Fibroblast of lung (primary cell): Measurements from ENCODE around the gene CABP7. TPM values are rescaled to one million over a fixed set of nuclear protein-coding genes. Genes with fewer than 3 reads are reported as not detected.

Experiments used
- DNase-seq, 2 donors: peaks; one replicate each; pipeline versions ENCODE4 v3.0.0 to v3.0.0-alpha.2; 2010; ENCODE audit warnings: low read depth in 2 of 2
- H2AFZ ChIP-seq: 2 replicates; pipeline ENCODE4 v1.5.1; 2012; ENCODE audit warnings: low read length, control low read depth, inconsistent platforms
- H3K27ac ChIP-seq: 2 replicates; pipeline ENCODE4 v1.5.1; 2011; ENCODE audit warnings: low read length, control low read depth; ENCODE audit not compliant: insufficient read depth
- H3K27me3 ChIP-seq: 2 replicates; pipeline ENCODE4 v1.5.1; 2011; ENCODE audit warnings: mild to moderate bottlenecking, low read length; ENCODE audit not compliant: control insufficient read depth, insufficient read depth
- H3K36me3 ChIP-seq: 2 replicates; pipeline ENCODE4 v1.5.1; 2011; ENCODE audit warnings: low read length; ENCODE audit not compliant: control insufficient read depth, insufficient read depth
- H3K4me1 ChIP-seq: 2 replicates; pipeline ENCODE4 v1.5.1; 2011; ENCODE audit warnings: low read length; ENCODE audit not compliant: control insufficient read depth, insufficient read depth; ENCODE audit errors: extremely low read depth
- H3K4me2 ChIP-seq: 2 replicates; pipeline ENCODE4 v1.5.1; 2011; ENCODE audit warnings: low read length, control low read depth; ENCODE audit not compliant: insufficient read depth; ENCODE audit errors: extremely low read depth
- H3K4me3 ChIP-seq, 4 experiments: fragments of 200-600 bp in 1 of 4; sonication (generic) in 1 of 4; replicated peaks in 1 of 4; 2 replicates each; pipeline ENCODE4 v1.5.1; 2011 to 2016; ENCODE audit warnings: low read length in 4 of 4, low read depth in 3 of 4, mild to moderate bottlenecking in 3 of 4, control low read depth in 2 of 4, inconsistent platforms in 1 of 4, mixed read lengths in 1 of 4; ENCODE audit not compliant: insufficient read depth in 1 of 4; ENCODE audit errors: control extremely low read depth in 1 of 4
- H3K79me2 ChIP-seq: 2 replicates; pipeline ENCODE4 v1.5.1; 2012; ENCODE audit warnings: mild to moderate bottlenecking, low read length, inconsistent platforms; ENCODE audit not compliant: control insufficient read depth, insufficient read depth
- H3K9ac ChIP-seq: 2 replicates; pipeline ENCODE4 v1.5.1; 2011; ENCODE audit warnings: mild to moderate bottlenecking, low read length, control low read depth; ENCODE audit not compliant: insufficient read depth
- H3K9me3 ChIP-seq: 2 replicates; pipeline ENCODE4 v1.5.1; 2012; ENCODE audit warnings: low read depth, low read length; ENCODE audit not compliant: control insufficient read depth, insufficient read depth
- H4K20me1 ChIP-seq: 2 replicates; pipeline ENCODE4 v1.5.1; 2011; ENCODE audit warnings: low read length; ENCODE audit not compliant: control insufficient read depth, insufficient read depth; ENCODE audit errors: extremely low read depth
- EZH2 ChIP-seq: IDR thresholded peaks from 2 replicates; pipeline ENCODE4 v1.5.1; 2012; ENCODE audit warnings: low read length, control low read depth, mild to moderate bottlenecking; ENCODE audit errors: missing control alignments
- polyA plus RNA-seq, 2 donors: library from polyadenylated mRNA; depleted of rRNA in 1 of 2; stranded (reverse) in 1 of 2; unstranded in 1 of 2; fragments of >200 nt; gene quantifications; 2 replicates each; pipeline ENCODE4 v1.2.1, GENCODE V29; 2011 to 2012; ENCODE audit warnings: missing spikeins in 1 of 2
- total RNA-seq: library from RNA; depleted of rRNA; stranded (reverse); fragments of >200 nt; gene quantifications from 2 replicates; pipeline ENCODE4 v1.2.1, GENCODE V29; 2014
- TF ChIP-seq, protein P1 (sequence below), 2 donors: IDR thresholded peaks in 1 of 2; conservative IDR thresholded peaks in 1 of 2; 1 replicate in 1 of 2; 2 replicates in 1 of 2; pipeline ENCODE4 v1.5.1; 2011 to 2012; ENCODE audit warnings: low read length in 2 of 2, control low read depth in 1 of 2, inconsistent platforms in 1 of 2, low read depth in 1 of 2, mild to moderate bottlenecking in 1 of 2

The CABP7 gene
- total and polyA plus RNA-seq, 2 donors (not counting 1 experiment from before 2014, with no cell fraction given): not detected

DNA sequence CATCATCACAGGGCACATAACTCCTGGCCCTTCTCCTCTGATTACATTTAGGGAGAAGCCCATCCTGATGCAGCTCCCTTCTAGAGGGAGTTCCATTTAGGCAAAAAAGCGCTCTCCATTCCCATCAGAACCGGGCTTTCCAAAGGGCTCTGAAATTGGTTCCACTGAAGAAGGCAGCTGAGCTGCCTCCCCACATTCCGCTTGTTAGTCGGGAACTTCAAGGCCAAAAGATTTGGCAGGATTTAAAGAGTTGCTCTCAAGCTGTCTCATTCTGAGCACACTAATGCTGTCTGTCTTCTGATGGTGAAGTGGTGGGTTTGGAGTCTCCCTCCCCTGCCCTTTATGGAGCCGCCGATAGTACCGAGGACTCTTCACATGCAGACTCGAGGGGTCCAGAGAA lies 26.6 kb upstream of the CABP7 start:
- Histone ChIP-seq H3K27me3 (no peaks in the 10 kb centered on the region), H4K20me1 (no peaks in the 10 kb centered on the region), H3K4me2 (no peak overlapping the region), H3K4me3 (no peak overlapping the region), H2AFZ (no peak overlapping the region), H3K9me3 (no peaks in the 10 kb centered on the region), H3K27ac (no peak overlapping the region), H3K36me3 (peaks cover 14% of the 10 kb centered on the region), H3K9ac (no peak overlapping the region), H3K79me2 (no peaks in the 10 kb centered on the region), H3K4me1 (no peaks in the 10 kb centered on the region)
- TF ChIP-seq EZH2: no peak
- TF ChIP-seq, protein P1, sequence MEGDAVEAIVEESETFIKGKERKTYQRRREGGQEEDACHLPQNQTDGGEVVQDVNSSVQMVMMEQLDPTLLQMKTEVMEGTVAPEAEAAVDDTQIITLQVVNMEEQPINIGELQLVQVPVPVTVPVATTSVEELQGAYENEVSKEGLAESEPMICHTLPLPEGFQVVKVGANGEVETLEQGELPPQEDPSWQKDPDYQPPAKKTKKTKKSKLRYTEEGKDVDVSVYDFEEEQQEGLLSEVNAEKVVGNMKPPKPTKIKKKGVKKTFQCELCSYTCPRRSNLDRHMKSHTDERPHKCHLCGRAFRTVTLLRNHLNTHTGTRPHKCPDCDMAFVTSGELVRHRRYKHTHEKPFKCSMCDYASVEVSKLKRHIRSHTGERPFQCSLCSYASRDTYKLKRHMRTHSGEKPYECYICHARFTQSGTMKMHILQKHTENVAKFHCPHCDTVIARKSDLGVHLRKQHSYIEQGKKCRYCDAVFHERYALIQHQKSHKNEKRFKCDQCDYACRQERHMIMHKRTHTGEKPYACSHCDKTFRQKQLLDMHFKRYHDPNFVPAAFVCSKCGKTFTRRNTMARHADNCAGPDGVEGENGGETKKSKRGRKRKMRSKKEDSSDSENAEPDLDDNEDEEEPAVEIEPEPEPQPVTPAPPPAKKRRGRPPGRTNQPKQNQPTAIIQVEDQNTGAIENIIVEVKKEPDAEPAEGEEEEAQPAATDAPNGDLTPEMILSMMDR (conservative IDR thresholded peaks at IDR 0.05 in 1 of 2, IDR thresholded peaks at IDR 0.05 in 1 of 2; ENCODE audit: low read depth in 1 of 2, low read length in 2 of 2): no peak
- no peak for DNase-seq

DNA sequence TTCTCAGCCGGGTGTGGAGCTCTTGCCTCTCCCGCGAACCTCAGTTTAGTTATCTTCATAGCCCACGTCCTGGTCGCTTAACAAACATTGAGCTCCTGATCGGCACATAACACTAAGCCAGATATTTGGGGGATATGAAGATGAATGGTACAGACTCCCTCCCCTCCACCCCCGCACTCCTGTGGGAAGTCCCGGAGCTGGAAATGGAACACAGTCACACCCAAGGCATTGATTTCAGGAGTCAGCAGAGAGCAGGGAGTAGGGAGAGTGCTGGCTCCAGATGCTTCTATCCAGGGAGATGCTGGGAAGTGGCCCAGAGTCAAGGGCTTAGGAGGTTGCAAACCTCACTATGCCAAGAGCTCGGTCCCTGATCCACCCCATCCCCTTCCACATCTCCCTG lies 26.1 kb upstream of the CABP7 start:
- Histone ChIP-seq H4K20me1 (no peaks in the 10 kb centered on the region), H3K4me1 (no peaks in the 10 kb centered on the region), H2AFZ (no peak overlapping the region), H3K79me2 (no peaks in the 10 kb centered on the region), H3K9me3 (no peaks in the 10 kb centered on the region), H3K9ac (no peak overlapping the region), H3K36me3 (peaks cover 14% of the 10 kb centered on the region), H3K4me2 (no peak overlapping the region), H3K27me3 (no peaks in the 10 kb centered on the region), H3K27ac (no peak overlapping the region), H3K4me3 (no peak overlapping the region)
- TF ChIP-seq, protein P1 (conservative IDR thresholded peaks at IDR 0.05 in 1 of 2, IDR thresholded peaks at IDR 0.05 in 1 of 2; ENCODE audit: low read depth in 1 of 2, low read length in 2 of 2): no peak
- no peak for TF ChIP-seq EZH2
- DNase-seq: no peak

DNA sequence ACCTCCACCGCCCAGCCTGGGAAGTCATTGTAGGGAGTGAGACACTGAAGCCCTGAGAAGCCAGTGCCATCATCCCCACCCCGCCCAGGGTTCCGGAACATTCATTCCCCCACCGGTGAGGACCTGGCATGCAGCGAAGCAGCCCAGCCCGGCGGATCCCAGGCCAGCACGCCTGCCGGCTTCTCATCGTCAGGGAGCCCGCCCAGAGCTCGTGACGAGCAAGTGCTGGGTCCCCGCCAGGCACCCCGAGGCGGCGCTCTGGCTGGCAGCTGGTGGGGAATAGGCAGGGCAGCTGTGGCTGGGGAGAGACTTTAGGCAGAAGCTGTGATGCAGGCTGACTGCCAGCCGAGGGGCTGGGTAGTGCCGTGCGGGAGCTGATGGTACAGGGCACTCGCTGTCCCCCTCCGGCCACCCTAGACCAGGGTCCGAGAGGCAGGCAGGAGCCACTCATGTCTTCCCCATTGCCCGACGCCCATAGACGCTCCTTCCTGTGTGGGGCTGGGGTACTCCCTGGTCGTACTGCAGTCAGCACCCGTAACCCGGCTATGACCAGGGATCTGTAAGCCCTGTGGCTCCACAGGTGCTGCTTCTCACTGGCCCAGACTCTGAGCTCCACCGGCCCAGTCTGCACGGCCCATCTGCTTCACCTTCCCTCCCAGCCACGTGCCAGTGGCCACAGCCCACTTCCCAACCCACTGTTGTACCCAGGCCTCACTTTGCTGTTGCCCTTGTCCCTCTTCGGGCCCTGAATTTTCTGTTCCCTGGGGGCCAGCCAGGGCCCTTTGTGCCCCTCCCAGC lies 24.5 kb upstream of the CABP7 start:
- no peaks in the 10 kb centered on the region for H3K27me3 ChIP-seq
- H3K4me1 ChIP-seq: no peaks in the 10 kb centered on the region
- H2AFZ ChIP-seq: no peak overlapping the region
- H3K9ac ChIP-seq: no peak overlapping the region
- DNase-seq: no peak
- no peak overlapping the region for H3K4me3 ChIP-seq
- no peaks in the 10 kb centered on the region for H4K20me1 ChIP-seq
- no peak overlapping the region for H3K4me2 ChIP-seq
- no peak overlapping the region for H3K27ac ChIP-seq
- no peak for TF ChIP-seq EZH2
- TF ChIP-seq, protein P1 (conservative IDR thresholded peaks at IDR 0.05 in 1 of 2, IDR thresholded peaks at IDR 0.05 in 1 of 2; ENCODE audit: low read depth in 1 of 2, low read length in 2 of 2): no peak
- H3K79me2 ChIP-seq: no peaks in the 10 kb centered on the region
- H3K36me3 ChIP-seq: peaks cover 14% of the 10 kb centered on the region
- H3K9me3 ChIP-seq: no peaks in the 10 kb centered on the region
